NCI-H1048 (cell line): ENCODE measurements around the gene MATK.

Experiments used
- DNase-seq: peaks from one replicate; lab custom pipeline; 2025; lab: John Stamatoyannopoulos, UW

Gene MATK

DNA sequence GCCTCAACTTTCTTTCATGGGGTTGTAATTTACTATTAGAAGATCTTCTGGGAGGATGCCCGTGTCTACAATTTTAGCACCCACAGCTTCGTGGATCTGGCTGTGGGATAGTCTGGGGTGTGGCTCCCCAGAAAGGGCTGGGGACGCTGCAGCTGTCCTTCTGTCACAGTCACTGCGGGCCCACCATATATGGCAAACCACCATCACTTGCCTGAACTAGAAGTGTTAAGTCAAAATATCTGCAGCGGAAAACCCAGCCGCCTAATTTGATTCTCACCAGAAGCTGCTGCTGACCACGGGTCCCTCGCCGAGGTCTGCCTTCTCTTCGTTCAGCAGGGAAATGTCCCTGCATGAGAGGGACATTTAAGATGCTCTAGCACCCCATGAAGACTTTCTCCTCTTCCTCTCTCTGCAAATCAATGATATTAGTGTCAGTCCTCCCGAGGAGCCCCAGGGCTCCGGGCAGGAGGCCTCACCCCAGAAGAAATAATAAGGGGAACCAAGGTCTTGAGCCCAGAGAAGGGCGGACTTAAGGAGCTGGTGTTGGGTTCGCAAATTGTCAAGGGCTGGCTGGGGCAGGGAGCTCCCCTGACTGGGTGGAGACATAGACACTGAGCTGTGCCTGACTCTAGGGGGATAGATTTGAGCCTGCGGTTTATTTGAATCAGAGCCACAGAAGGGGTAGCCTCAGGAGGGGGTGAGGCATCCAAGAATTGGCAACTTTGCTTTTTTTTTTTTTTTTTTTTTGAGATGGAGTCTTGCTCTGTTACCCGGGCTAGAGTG, 3.0 kb upstream of the MATK start:
- no peak for DNase-seq

DNA sequence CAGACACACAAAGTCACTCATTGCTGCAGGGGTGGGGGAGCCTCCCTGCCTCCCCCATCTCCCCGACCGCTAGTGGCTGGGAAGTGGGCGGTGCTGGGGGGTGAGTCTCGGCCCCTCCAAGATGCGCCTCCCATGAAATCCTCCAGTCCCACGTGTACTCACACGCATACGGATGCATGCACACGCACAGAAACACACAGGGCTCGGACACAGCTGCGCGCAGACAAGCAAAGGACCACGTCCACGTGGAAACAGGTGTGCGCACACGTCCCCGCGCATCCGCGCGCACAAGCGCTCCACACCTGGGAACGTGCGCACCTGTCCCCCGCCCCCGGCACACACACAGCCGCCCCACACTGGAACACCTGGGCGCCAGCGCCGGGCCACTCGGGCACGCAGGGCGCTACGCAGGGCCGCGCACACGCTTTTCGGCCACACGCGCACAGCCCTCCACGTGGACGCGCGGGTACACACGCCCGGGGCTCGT, 687 bp downstream of the MATK start:
- DNase-seq, result no peak

DNA sequence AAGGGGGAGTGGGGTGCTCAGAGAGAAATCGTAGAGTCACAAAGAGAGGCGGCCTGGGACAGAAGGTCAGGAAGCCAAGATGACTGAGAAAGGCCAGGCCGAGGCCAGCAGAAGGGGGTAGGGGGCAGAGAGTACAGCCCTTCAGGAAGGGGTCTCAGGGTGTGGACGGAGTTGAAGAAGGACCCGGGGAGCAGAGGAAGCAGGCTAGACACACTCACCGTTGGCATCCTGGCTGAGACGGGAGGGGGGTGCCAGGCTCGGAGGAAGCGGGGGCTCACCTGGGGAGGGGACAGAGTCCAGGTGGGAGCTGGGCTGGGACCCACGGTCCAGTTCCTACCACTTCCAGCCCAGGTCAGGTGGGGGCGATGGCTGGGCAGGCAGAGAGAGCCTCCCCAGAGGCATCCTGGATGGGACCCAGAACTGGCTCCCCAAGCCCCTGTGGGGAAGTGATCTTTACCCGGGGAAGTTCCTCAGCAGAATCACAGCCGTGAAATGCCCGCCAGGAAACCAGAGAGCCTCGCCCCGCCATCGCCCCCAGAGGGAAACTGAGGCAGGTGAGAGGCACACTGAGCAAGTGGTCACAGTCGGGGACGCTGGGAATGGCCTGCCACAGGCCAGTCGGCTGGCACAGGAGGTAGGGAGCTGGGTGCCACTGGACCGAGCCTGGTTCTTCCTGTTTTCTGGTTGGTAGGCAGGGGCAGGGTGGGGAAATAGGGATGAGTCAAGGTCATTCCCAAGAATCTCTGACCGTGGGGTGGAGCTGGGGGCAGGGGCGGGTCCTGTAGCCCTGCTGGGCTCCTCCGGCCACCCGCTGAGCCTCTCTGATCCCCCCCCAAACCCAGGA, 1.4 kb downstream of the MATK start:
- no peak for DNase-seq

DNA sequence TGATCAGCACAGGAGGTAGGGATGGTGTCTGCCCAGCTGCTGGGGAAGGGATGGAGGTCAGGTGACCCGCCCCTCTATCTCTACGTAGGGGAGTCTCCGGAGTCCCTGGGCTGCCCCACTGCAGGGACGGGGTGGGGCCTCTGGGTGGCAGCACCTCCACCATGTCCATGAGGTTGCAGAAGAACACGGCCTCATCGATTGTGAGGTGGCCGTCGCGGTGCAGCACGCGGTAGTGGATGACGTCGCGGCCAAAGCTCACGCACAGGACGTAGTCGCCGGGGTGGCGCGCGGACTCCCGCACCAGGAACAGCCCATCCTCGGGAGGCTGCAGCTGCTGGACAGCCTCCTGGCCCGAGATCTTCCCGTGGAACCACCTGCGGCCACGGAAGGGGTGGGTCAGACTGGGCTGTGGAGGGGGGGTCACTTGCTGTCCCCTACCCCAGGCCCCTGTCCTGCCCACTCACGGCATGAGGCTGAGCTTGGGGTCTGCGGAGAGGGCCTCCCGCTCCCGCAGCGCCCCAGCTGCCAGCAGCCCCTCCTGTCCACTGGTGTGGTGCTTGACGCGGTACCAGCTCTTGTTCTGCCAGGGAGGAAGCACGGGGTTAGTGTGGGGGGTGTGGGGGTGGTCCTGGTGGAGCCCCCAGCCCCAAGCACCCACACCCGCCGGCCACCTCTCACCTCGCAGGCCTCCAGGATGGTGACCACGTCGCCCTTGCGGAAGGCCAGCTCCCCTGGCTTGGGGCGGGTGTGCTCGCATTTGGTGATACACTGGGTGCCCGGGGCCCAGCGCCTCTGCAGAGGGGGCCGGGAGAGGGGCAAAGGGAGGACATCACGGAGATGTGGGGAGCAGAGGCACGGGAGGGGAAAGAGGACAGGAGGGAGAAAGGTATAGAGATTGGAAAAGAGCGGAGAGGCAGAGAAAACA, 2.3 kb downstream of the MATK start:
- DNase-seq, result no peak

DNA sequence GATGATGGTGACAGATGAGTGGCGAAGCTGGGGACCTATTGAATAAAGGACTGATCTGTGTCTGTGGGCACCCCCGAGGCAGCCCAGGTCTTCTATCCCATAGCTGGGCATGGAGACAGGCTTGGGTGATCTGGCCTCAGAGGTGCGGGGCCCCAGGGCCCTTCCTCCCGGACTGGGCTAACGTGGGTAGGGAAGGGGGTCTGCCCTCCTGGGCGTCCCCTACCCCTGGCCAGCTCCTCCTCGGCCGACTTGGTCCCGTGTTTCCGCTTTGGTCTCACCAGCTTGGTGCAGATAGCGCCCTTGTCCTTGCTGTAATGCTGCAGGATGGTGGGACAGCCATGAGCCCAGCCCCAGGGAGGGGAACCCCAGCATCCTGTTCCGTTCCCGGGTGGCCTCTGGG, 3.3 kb downstream of the MATK start:
- no peak for DNase-seq

DNA sequence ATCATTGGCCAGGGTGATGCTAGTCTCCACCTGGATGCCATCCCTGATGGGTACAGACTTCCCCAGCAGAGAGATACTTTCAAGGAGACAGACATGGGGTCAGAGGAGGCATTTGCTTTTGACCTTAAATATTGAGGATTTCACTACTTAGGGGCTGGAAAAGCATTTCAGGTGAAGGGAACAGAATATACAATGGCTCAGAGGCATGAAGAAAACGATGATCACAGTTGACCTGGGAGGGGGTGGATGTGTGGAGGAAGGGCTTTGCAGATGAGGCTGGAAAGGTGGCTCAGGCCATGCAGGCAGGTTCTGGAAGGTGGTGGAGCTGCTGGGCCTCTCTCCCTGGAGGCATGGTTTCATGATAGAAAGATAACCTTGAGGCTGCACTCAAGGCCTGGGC, 3.9 kb downstream of the MATK start:
- no peak for DNase-seq

DNA sequence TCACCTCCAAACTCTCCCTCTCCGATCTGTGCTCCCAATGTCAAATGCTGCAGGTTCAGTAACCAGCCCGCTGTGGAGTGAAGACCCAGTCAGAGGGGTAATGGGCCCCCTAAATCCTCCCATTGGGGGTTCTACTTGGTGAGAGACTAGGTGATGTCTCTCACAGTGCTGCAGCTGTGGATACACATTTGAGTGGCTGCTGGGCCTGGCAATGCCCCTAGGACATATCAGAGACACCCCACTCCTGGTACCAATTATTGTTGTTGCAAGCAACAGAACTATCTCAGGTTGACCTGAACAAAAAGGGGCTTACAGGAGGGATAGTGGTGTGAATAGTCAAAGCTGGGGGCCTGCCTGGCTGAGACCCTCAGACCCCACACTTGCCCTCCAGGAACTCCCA, 4.6 kb downstream of the MATK start:
- DNase-seq, result no peak

DNA sequence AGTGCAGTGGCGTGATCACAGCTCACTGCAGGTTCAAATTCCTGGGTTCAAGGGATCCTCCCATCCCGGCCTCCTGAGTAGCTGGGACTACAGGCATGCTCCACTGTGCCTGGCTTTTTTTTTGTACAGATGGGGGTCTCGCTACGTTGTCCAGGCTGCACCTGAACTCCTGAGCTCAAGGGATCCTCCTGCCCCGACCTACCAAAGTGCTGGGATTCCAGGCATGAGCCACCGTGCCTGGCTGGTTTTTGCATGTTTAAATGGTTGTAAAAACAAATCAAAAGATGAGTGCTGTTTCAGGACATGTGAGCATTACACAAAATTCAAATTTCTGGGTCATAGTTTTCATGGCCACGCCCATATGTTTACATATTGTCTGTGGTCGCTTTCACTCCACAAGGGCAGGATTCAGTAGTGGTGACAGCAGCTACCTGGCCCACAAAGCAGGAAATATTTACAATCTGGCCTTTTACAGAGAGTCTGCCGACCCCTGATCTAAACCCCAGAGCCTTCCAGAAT, 5.3 kb downstream of the MATK start:
- no peak for DNase-seq

DNA sequence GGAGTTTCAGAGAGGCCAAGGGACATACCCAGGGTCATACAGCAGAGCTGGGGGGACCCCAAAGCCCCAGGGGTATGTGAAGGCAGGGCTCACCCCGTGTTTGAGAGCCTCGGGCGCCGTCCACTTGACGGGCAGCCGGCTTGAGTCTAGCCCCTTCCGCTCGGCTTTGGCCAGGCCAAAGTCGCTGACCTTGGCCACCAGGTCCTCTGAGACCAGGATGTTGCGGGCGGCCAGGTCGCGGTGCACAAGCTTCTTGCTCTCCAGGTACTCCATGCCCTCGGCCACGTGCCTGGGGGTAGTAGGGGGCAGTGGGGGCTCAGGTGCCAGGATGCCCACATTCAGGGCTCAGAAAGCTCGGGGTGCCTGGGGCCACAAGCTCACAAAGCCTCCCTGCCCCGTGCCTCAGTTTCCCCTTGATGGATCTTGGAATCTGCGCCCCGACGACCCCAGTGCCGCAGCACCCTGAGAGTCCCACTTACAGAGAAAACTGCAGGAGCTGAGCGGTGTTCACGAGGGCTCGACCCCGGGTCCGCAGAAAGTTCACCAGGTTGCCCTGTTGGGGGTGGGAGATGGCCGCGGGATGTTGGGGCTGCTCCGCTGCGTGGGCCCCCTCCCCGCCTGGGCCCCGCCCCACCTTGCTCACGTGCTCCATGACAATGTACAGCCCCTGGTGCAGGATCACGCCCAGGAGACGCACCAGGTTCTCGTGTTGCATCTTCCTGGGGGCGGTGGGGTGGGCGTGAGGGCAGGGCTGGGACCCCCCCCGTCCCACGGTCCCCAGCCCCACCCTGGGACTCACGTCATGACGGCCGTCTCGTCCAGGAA, 7.1 kb downstream of the MATK start:
- no peak for DNase-seq

DNA sequence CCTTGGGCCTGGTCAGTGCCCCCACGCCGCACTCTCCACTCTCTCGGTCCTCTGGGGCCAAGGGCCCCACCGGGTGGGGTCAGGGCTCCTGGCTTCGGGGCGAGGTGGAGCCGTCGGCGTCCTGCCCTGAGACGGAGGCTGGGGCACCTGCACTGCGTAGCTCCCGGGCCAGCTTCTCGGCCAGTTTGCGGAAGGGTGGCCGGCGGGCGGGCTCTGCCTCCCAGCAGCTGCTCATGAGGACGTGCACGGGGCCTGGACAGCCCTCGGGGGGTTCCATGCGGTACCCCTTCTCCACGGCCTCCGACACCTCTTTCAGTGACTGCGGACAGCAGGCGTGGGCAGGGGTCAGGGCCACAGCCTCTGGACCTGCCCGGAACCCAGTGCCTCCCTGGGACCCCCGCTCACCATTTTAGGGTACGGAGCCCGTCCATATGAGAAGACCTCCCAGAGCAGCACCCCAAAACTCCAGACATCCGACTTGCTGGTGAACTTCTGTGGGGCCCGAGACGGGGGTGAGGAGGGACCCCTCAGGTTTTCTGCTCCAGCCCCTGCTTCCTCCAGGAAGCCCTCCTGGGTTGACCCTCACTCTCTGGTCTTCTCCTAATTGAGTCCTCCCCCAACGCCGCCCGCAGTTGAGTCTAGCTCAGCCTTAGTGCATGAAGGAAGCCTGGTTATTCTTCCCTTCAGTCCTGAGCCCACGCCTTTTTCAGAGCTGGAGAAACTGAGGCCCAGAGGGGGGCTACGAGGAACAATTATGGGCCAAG, 7.9 kb downstream of the MATK start:
- no peak for DNase-seq

DNA sequence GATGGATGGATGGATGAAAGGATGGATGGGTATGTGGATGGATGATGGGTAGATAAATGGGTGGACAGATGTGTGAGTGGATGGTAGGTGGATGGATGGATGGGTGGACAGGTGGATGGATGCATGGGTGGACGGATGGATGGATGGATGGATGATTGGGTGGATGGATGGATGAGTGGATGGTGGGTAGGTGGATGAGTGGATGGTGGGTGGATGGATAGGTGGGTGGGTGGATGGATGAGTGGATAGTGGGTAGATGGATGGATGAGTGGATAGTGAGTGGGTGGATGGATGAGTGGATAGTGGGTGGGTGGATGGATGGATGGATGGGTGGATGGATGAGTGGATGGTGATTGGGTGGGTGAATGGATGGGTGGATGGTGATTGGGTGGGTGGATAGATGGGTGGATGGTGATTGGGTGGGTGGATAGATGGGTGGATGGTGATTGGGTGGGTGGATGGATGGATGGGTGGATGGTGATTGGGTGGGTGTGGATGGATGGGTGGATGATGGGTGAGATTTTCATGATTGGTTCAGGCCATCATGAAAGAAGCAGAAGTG, 9.6 kb downstream of the MATK start:
- DNase-seq, result no peak

DNA sequence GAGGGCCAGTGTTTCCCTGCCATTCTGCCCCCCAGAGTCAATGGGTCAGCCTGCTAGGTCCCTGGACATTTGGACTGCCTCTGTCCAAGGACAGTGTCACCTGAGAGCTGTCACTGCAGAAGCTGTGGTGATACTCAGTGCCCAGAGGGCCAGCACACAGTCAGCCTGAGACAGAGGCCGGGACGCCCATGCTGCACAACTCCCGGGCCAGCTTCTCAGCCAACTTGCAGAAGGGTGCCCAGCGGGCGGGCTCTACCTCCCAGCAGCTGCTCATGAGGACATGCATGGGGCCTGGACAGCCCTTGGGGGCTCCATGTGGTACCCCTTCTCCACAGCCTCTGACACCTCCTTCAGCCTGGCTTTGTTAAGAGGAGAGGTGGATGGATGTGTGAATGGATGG, 10.3 kb downstream of the MATK start:
- no peak for DNase-seq

DNA sequence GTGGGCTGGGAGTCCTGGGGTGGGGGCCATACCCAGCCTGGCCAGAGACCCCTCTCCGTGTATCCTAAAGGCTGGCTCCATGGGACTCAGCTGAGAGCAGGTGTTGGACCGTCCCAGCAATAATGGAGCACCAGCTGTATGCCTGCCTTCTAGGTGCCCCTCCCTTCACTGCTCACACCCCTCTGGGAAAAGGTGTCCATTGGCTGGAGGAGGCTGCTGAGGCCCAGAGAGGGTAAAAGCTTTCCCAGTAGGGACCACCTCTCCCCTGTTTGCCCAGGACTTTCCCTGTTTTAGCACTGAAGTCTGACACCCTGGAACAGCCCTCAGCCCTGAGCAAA, 10.8 kb downstream of the MATK start:
- no peak for DNase-seq

DNA sequence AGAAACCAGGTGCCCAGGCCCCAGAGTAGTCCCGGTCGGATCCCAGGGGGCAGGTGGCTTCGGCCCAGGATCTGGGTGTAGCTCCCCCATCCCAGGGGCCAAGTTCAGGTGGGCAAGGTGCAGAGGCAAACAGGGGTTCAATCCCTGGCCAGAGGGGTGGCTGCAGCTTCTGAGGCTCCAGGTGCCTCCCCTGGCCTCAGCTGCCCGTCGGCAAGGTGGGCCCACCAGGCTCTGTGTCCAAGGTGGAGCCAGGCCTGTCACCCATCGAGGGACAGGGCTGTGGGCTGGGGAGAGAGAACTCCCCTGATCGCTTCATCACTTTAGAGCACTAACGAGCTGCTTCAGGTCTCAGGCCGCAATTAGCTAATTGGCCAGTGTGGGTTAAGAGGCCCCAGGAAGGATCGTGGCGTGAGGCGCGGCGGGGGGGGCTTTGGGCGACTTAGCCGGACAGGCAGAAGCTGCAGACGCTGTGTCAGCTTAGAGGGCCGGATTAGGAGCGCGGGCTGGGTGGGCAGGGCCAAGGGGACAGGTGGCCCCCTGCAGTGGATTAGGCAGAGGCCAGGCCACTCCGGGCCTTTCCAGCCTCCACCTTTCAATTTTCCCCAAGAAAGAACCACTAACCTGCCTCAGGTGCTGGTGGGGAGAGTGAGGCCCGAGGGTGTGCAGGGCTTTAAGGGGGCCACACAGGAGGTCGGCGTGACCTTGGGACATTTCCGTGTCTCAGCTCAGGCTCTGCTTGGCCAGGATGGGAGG, 11.4 kb downstream of the MATK start:
- DNase-seq, result no peak

DNA sequence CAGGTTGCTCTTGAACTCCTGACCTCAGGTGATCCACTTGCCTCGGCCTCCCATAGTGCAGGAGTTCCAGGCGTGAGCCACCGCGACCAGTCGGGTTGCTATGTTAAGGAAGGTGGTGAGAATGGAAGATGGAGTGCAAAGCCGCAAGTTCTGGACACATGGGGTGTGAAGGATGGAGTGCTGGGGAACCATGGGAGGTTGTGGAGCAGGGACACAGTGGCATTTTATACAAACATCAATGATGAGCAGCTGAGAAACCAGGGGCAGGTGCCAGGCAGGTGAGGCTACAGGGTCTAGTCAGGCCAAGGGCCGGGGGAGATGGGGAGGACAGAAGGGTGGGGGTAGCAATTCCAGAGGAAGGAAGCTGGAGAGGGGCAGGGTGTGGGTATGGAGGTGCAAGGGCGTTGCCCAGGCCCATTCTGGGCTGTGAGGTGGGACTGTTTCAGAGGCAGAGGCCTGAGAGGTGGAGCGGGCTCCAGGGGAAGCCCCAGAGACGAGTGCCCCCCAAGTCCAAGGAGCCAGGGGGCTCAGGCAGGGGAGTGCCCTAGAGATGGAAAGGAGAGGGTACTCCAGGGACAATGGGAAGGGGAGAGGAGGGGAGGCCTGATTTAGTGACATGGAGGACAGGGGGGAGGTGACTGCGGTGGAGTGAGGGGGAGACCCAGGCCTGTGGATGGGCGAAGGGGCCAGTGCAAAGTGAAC, 12.2 kb downstream of the MATK start:
- DNase-seq, result no peak

DNA sequence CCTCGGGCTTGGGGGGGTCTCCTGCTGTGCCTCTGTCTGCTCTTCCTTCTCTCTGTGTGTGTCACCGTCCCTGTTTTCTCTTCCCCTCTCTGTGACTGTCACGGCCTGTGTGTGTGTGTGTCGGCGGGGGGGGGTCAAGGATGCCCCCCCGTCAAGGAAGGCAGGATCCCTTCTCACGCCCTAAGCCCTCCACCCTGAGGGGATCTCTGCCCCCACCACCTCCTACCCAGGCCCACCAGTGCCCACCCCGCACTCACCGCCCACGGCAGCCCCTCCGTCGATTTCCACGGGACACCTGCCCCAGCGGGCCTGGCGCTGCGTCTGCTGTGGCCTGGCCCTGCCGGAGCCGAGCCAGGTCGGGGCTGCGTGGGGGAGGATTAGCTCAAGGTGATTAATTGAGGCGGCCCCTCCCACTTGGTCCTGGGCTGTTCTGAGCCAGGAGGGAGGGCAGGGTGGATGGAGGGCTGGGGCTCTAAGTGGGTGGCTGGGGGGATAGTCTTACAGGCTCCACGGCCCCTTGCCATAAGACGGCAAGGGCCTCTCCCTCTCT, 14.2 kb downstream of the MATK start, which contains the start of gene RAX2:
Gene RAX2 (minus strand): TSS at position 323 of the 550 bp plus-strand sequence. CDS start 486 bp downstream, outside the sequence.
- DNase-seq, result no peak

DNA sequence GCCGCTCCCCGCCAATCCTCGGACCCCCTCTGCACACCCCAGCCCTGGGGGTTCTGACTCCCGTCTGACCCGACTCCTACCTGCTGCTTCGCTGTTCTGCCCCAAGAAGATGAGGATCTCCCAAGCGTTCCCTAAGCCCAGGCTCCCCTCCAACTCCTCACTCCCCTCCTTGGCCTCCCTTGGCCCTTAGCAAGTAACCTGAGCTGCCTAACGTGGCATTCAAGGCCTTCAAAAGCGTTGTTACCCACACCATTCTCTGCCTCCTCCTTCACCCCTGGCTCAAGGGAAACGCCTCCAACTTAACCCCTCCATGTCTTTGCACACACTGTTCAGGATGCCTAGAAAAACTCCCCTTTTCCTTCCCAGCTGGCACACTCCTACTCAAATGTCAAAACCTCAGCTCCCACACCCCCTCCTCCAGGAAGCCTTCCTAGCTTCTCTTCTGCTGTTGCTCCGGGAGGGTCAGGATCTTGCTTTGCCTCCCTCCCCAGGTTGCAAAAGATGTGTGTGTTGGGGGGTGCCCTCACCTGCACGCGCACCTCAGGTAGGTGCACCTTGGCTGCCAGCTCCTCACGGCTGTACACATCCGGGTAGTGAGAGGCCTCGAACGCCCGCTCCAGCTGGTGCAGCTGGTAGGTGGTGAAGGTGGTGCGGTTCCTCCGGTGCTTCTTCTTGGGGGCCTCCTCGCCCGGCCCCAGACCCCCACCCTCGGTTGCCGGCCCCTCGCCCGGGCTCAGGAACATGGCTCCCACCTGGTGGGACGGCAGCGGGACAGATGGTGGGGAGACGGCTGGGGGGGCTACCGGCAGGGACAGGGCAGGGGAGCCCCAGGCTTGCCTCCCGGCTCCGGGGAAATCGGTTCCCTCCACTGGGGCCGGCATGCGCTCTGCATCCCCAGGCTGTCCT, 14.9 kb downstream of the MATK start:
- DNase-seq, result no peak
